ENCODE results near the gene TMEM37.

- TF ChIP-seq CTCF (conservative IDR thresholded peaks at IDR 0.05; ENCODE audit: low read depth, low read length), result no peak
- TF ChIP-seq EZH2 (IDR thresholded peaks at IDR 0.05; ENCODE audit: borderline replicate concordance, low read depth, low read length, poor library complexity, severe bottlenecking), result no peak
These were observed 37.5 kb upstream of the TMEM37 start for GRCh38 chr2:119393971-119394748.
